Lower leg skin (tissue), 4 donors: ENCODE data around the gene REEP6. TPM values are rescaled to one million over a fixed set of nuclear protein-coding genes. Genes with fewer than 3 reads are reported as not detected.
"Not testable (repeated sequence)": the region's sequence is repeated elsewhere in the genome, so short reads cannot be mapped to it uniquely, and the experiment has no call there.

Experiments used
- DNase-seq, 2 donors: peaks; one replicate each; pipeline ENCODE4 v3.0.0-alpha.2; 2019; ENCODE audit warnings: low spot score in 2 of 2
- H3K4me3 ChIP-seq: fragments of 200-600 bp; sonication (generic); 2 replicates; pipeline ENCODE4 v1.5.1; 2017; ENCODE audit warnings: mild to moderate bottlenecking, low read depth; ENCODE audit not compliant: poor library complexity, severe bottlenecking
- CTCF ChIP-seq, 3 donors: fragments of 450-650 bp; IDR thresholded peaks; one replicate each; pipeline ENCODE4 v1.5.1; 2016; ENCODE audit warnings: antibody characterized with exemption in 3 of 3, mild to moderate bottlenecking in 3 of 3, moderate library complexity in 2 of 3
- POLR2A ChIP-seq, 2 donors: fragments of 450-650 bp; IDR thresholded peaks; one replicate each; pipeline ENCODE4 v1.6.1; 2016 to 2017; ENCODE audit warnings: antibody characterized with exemption in 2 of 2, mild to moderate bottlenecking in 1 of 2, moderate library complexity in 1 of 2
- WGBS, 2 donors: methylation state at CpG; one replicate each; pipeline ENCODE4 v1.1.5; 2018; 5-methylcytosine and 5-hydroxymethylcytosine counted together
- intact Hi-C: fragments of 100-400 bp; cut with DNase I; formaldehyde crosslinking; loops from one replicate; pipeline ENCODE4 v1.15.0; 2023; ENCODE audit warnings: low total_unique reads
- total RNA-seq, 4 donors: library from RNA; depleted of rRNA; stranded (reverse); fragments of >200 nt; gene quantifications; one replicate each; pipeline ENCODE4 v1.1.0, GENCODE V29; 2016

Gene REEP6
- total RNA-seq, 4 donors from 2014 or later = 6.3 to 8.8 (median 6.6) TPM

- intact Hi-C loops = no loop called here
- 84% methylated on average over 9 of the region's 9 CpGs for WGBS, 2 donors
- DNase-seq = no peak
- H3K4me3 ChIP-seq = no peak overlapping the region
- TF ChIP-seq CTCF (IDR thresholded peaks at IDR 0.05) (no peak), POLR2A (IDR thresholded peaks at IDR 0.05) (no peak)
Observed at GRCh38 chr19:1532003-1532402, 41.0 kb downstream of the REEP6 start.

GRCh38 chr19:1533510-1534150 is 42.6 kb downstream of the REEP6 start:
- H3K4me3 ChIP-seq = no peak overlapping the region
- WGBS, 2 donors = 75 to 84% methylated on average over 9 to 16 of the region's 23 CpGs
- no peak for DNase-seq
- TF ChIP-seq CTCF (IDR thresholded peaks at IDR 0.05) (no peak), POLR2A (IDR thresholded peaks at IDR 0.05) (no peak)
- intact Hi-C loops = no loop called here

- TF ChIP-seq CTCF (IDR thresholded peaks at IDR 0.05) (no peak), POLR2A (IDR thresholded peaks at IDR 0.05) (no peak)
- H3K4me3 ChIP-seq = no peak overlapping the region
- DNase-seq = no peak
- intact Hi-C loops = no loop called here
- 84 to 92% methylated on average over 10 to 12 of the region's 14 CpGs for WGBS, 2 donors
Observed at GRCh38 chr19:1534972-1535371, 44.0 kb downstream of the REEP6 start.

- DNase-seq, intact Hi-C loops, H3K4me3 ChIP-seq: not testable (repeated sequence)
- WGBS, 2 donors = 95 to 96% methylated on average over 7 of the region's 7 CpGs
Observed at GRCh38 chr19:1535699-1536098, 44.7 kb downstream of the REEP6 start.

- no peak overlapping the region for H3K4me3 ChIP-seq
- WGBS, 2 donors = 12 to 16% methylated on average over 15 of the region's 15 CpGs
- no peak for TF ChIP-seq CTCF (IDR thresholded peaks at IDR 0.05)
- no peak for TF ChIP-seq POLR2A (IDR thresholded peaks at IDR 0.05)
- intact Hi-C loops = no loop called here
- DNase-seq = no peak
Observed at GRCh38 chr19:1538978-1539377, 48.0 kb downstream of the REEP6 start.

GRCh38 chr19:1539749-1540148 is 48.8 kb downstream of the REEP6 start:
- H3K4me3 ChIP-seq, DNase-seq, intact Hi-C loops: not testable (repeated sequence)
- 87 to 88% methylated on average over 11 of the region's 11 CpGs for WGBS, 2 donors

GRCh38 chr19:1540365-1540925 is 49.5 kb downstream of the REEP6 start:
- DNase-seq = no peak
- TF ChIP-seq POLR2A (IDR thresholded peaks at IDR 0.05) (no peak), CTCF (IDR thresholded peaks at IDR 0.05) (no peak)
- intact Hi-C loops = no loop called here
- H3K4me3 ChIP-seq = no peak overlapping the region
- WGBS, 2 donors = 28 to 35% methylated on average over 17 of the region's 17 CpGs
